ENCODE data around the gene SLIT3. TPM values are rescaled to one million over a fixed set of nuclear protein-coding genes. Genes with fewer than 3 reads are reported as not detected.

Gene SLIT3
- total RNA-seq, 6 donors from 2014 or later, result 10.8 to 57.3 (median 32.2) TPM

GRCh38 chr5:168689260-168689659 is 611.7 kb downstream of the SLIT3 start:
- DNase-seq (no peak), ATAC-seq (ENCODE audit: low FRiP score in 2 of 2) (no peak)
- TF ChIP-seq CTCF (IDR thresholded peaks at IDR 0.05), result no peak
- TF ChIP-seq POLR2AphosphoS5 (IDR thresholded peaks at IDR 0.05), result no peak
- TF ChIP-seq EP300 (IDR thresholded peaks at IDR 0.05), result no peak
- TF ChIP-seq POLR2A (IDR thresholded peaks at IDR 0.05), result no peak
- Histone ChIP-seq H3K27me3 (no peaks in the 10 kb centered on the region), H3K36me3 (no peaks in the 10 kb centered on the region), H3K4me1 (no peaks in the 10 kb centered on the region), H3K27ac (no peak overlapping the region), H3K9me3 (no peaks in the 10 kb centered on the region), H3K4me3 (no peak overlapping the region)
- WGBS, 2 donors, result 75 to 91% methylated on average over 2 of the region's 2 CpGs

GRCh38 chr5:168686837-168687236 is 614.1 kb downstream of the SLIT3 start:
- TF ChIP-seq CTCF (IDR thresholded peaks at IDR 0.05) (no peak), EP300 (IDR thresholded peaks at IDR 0.05) (no peak), POLR2AphosphoS5 (IDR thresholded peaks at IDR 0.05) (no peak), POLR2A (IDR thresholded peaks at IDR 0.05) (no peak)
- 88 to 96% methylated on average over 7 of the region's 7 CpGs for WGBS, 2 donors
- ATAC-seq (ENCODE audit: low FRiP score in 2 of 2) (no peak), DNase-seq (peak in 1 of 2 donors; percentile 70)
- Histone ChIP-seq H3K27ac (no peak overlapping the region), H3K4me3 (no peak overlapping the region), H3K4me1 (no peaks in the 10 kb centered on the region), H3K36me3 (no peaks in the 10 kb centered on the region), H3K27me3 (no peaks in the 10 kb centered on the region), H3K9me3 (no peaks in the 10 kb centered on the region)

GRCh38 chr5:168685566-168685965 is 615.4 kb downstream of the SLIT3 start:
- TF ChIP-seq POLR2AphosphoS5 (IDR thresholded peaks at IDR 0.05) (no peak), POLR2A (IDR thresholded peaks at IDR 0.05) (no peak), CTCF (IDR thresholded peaks at IDR 0.05) (no peak), EP300 (IDR thresholded peaks at IDR 0.05) (no peak)
- H3K27me3 ChIP-seq, result no peaks in the 10 kb centered on the region
- DNase-seq (peak in 1 of 2 donors; percentile 70), ATAC-seq (ENCODE audit: low FRiP score in 2 of 2) (no peak)
- H3K27ac ChIP-seq, result no peak overlapping the region
- no peak overlapping the region for H3K4me3 ChIP-seq
- no peaks in the 10 kb centered on the region for H3K4me1 ChIP-seq
- H3K9me3 ChIP-seq, result no peaks in the 10 kb centered on the region
- H3K36me3 ChIP-seq, result no peaks in the 10 kb centered on the region
- WGBS, 2 donors, result 94 to 96% methylated on average over 11 to 13 of the region's 13 CpGs

- Histone ChIP-seq H3K36me3 (no peaks in the 10 kb centered on the region), H3K27me3 (no peaks in the 10 kb centered on the region), H3K9me3 (no peaks in the 10 kb centered on the region), H3K4me1 (peaks cover 0 to 6% (median 1%) of the 10 kb centered on the region in 4 donors), H3K27ac (no peak overlapping the region), H3K4me3 (no peak overlapping the region)
- no peak for TF ChIP-seq POLR2A (IDR thresholded peaks at IDR 0.05)
- TF ChIP-seq CTCF (IDR thresholded peaks at IDR 0.05), result no peak
- TF ChIP-seq EP300 (IDR thresholded peaks at IDR 0.05), result no peak
- no peak for TF ChIP-seq POLR2AphosphoS5 (IDR thresholded peaks at IDR 0.05)
- 92 to 100% methylated on average over 3 to 6 of the region's 6 CpGs for WGBS, 2 donors
- ATAC-seq (ENCODE audit: low FRiP score in 2 of 2), result no peak
- no peak for DNase-seq
Observed at GRCh38 chr5:168683927-168684295, 617.0 kb downstream of the SLIT3 start.

- Histone ChIP-seq H3K9me3 (no peaks in the 10 kb centered on the region), H3K27me3 (no peaks in the 10 kb centered on the region), H3K4me3 (no peak overlapping the region), H3K27ac (no peak overlapping the region), H3K36me3 (no peaks in the 10 kb centered on the region), H3K4me1 (peaks cover 0 to 6% (median 1%) of the 10 kb centered on the region in 4 donors)
- DNase-seq (no peak), ATAC-seq (ENCODE audit: low FRiP score in 2 of 2) (no peak)
- 50 to 58% methylated on average over 13 to 15 of the region's 15 CpGs for WGBS, 2 donors
- TF ChIP-seq CTCF (IDR thresholded peaks at IDR 0.05) (no peak), POLR2AphosphoS5 (IDR thresholded peaks at IDR 0.05) (no peak), EP300 (IDR thresholded peaks at IDR 0.05) (no peak), POLR2A (IDR thresholded peaks at IDR 0.05) (no peak)
Observed at GRCh38 chr5:168683247-168683926, 617.6 kb downstream of the SLIT3 start.
